Brain microvascular endothelial cell (primary cell): ENCODE data around the gene TRIM29.

Experiments used
- DNase-seq: peaks from one replicate; pipeline ENCODE4 v3.0.0-alpha.2; 2020
- H3K27ac ChIP-seq: fragments of 250-450 bp; sonication (Bioruptor Pico); 2 replicates; pipeline ENCODE4 v1.5.1; 2020; ENCODE audit warnings: mild to moderate bottlenecking, moderate library complexity
- H3K27me3 ChIP-seq: fragments of 250-450 bp; sonication (Bioruptor Pico); replicated peaks from 2 replicates; pipeline ENCODE4 v1.5.1; 2020; ENCODE audit warnings: mild to moderate bottlenecking
- H3K36me3 ChIP-seq: fragments of 250-450 bp; sonication (Bioruptor Pico); replicated peaks from 2 replicates; pipeline ENCODE4 v1.5.1; 2020; ENCODE audit warnings: mild to moderate bottlenecking
- H3K4me3 ChIP-seq: 2 replicates; pipeline ENCODE4 v1.5.1; 2011; ENCODE audit warnings: low read depth, mild to moderate bottlenecking, control low read depth, low read length, moderate library complexity
- in situ Hi-C: cut with HindIII; loops from 2 replicates; pipeline ENCODE4 v1.10.0; 2017; ENCODE audit warnings: low sequenced_read_pairs, low pct_ligation_motif_present
- TF ChIP-seq, protein P1 (sequence below): IDR thresholded peaks from 2 replicates; pipeline ENCODE4 v1.5.1; 2011; ENCODE audit warnings: low read depth, mild to moderate bottlenecking, moderate library complexity, low read length, control low read depth, inconsistent platforms; ENCODE audit errors: missing control alignments

TRIM29 gene

DNA sequence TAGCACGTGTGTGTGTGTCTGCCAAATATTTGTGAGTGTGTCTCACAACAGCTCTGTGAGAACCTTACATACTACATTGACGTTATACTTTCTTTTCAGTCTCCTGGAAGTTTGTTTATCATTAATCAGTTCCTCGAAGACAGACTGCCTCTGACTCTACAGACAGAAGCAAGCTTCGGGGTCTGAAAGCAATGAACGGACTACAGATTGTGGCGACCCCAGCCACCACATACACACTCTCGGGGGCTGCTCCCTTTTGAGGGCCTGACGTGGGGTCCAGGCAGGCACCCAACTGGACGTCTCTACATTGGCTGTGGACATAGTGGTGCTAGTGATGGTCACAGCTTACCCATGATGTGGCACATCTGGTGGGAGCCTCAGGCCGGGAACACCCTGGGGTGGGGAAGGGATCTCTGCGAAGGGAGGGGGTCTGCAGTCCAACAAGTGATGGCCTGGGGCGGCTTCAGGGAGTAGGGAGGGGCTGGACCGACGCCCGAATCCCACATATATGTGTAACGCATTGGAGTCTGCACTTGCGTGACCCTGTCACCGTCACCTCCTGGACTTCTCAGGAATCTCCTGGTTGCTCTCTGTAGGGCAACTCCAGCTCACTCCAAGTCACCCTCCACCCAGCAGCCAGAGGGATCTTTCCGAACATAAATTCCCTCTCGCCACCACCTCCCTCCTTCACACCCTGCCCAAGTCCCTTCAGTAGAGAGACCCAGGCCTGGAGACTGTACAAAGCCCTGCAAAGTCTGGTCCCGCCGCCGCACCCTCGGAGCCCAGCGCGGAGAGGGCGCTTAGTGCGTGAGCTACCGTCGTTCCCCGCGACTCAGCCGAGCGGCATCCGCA, 30.4 kb upstream of the TRIM29 start:
- Histone ChIP-seq H3K36me3 (no peaks in the 10 kb centered on the region), H3K27ac (no peak overlapping the region), H3K27me3 (peaks cover 16% of the 10 kb centered on the region), H3K4me3 (peak overlapping the region; percentile 52)
- in situ Hi-C loops, result no loop called here
- no peak for DNase-seq
- TF ChIP-seq, protein P1, sequence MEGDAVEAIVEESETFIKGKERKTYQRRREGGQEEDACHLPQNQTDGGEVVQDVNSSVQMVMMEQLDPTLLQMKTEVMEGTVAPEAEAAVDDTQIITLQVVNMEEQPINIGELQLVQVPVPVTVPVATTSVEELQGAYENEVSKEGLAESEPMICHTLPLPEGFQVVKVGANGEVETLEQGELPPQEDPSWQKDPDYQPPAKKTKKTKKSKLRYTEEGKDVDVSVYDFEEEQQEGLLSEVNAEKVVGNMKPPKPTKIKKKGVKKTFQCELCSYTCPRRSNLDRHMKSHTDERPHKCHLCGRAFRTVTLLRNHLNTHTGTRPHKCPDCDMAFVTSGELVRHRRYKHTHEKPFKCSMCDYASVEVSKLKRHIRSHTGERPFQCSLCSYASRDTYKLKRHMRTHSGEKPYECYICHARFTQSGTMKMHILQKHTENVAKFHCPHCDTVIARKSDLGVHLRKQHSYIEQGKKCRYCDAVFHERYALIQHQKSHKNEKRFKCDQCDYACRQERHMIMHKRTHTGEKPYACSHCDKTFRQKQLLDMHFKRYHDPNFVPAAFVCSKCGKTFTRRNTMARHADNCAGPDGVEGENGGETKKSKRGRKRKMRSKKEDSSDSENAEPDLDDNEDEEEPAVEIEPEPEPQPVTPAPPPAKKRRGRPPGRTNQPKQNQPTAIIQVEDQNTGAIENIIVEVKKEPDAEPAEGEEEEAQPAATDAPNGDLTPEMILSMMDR, result no peak

DNA sequence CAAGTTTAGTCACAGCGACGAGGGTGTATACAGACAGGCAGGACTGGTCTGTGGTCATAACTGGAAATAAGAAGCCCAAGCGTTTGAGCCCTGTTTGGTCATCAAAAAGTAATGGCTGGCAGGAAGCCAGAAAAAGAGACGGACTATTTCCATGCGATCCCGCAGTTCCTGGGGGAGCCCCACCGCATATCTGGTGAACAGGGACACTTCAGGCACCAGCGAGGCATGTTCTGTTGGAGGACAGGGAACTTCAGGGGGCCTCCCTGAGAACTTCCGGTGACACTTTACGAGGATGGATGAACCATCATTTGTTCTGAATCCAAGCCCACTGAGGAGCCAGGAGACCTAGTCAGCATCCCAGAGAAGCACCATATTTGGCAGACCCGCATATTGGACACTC, 29.7 kb upstream of the TRIM29 start:
- H3K27me3 ChIP-seq, result peaks cover 14% of the 10 kb centered on the region
- in situ Hi-C loops, result no loop called here
- DNase-seq, result no peak

DNA sequence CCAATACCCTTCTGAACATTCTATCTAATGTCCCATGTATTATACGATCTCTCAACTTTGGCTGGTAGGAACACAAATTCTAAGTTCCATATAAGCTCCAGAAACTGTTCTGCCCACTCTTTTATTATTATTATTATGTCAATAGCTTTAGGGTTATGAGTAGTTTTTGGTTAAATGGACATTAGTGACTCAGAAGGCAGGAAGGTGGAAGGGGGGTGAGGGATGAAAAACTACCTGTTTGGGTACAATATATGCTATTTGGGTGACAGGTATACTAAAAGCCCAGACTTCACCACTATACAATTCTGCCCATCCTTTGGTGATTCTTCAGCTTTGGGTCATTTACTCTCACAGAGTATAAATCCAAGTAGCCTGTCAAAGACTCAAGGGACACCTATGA, 22.5 kb upstream of the TRIM29 start:
- peaks cover 5% of the 10 kb centered on the region for H3K27me3 ChIP-seq
- in situ Hi-C loops, result no loop called here
- H3K4me3 ChIP-seq, result no peak overlapping the region
- TF ChIP-seq, protein P1, result no peak
- H3K27ac ChIP-seq, result no peak overlapping the region
- DNase-seq, result no peak
- H3K36me3 ChIP-seq, result no peaks in the 10 kb centered on the region

More for the DNA sequence above, 29.7 kb upstream of the TRIM29 start:
- no peaks in the 10 kb centered on the region for H3K36me3 ChIP-seq
- no peak overlapping the region for H3K27ac ChIP-seq
- TF ChIP-seq, protein P1, result no peak
- H3K4me3 ChIP-seq, result no peak overlapping the region

DNA sequence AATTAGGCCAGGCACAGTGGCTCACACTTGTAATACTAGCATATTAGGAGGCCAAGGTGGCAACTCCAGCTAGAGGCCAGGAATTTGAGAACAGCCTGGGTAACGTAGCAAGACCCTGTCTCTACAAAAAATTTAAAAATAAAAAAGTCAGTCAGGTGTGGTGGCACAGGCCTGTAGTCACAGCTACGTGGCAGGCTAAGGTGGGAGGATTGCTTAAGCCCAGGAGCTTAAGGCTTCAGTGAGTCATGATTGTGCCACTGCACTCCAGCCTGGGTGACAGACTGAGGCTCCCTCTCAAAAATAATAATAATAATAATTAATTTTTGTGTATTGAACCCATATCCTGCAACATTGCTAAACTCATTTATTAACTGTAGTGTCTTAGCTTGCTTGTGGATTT, 15.3 kb upstream of the TRIM29 start:
- Histone ChIP-seq H3K36me3 (no peaks in the 10 kb centered on the region), H3K4me3 (no peak overlapping the region), H3K27ac (no peak overlapping the region), H3K27me3 (peaks cover 4% of the 10 kb centered on the region)
- in situ Hi-C loops, result no loop called here
- TF ChIP-seq, protein P1, result no peak
- DNase-seq, result no peak

DNA sequence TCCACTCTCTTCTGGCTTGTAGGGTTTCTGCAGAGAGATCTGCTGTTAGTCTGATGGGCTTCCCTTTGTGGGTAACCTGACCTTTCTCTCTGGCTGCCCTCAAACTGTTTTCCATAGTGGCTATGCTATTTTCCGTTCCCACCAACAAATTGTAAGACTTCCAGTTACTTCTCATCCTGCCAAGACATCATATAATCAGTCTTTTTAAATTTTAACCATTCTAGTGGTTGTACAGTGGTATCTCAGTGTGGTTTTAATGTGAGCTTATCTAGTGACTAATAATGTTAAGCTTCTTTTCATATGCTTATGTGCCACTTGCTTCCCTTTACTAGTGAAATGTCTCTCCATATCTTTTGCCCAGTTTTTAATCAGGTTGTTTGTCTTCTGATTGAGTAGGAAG, 13.6 kb upstream of the TRIM29 start:
- H3K27me3 ChIP-seq, result peaks cover 10% of the 10 kb centered on the region
- no peak overlapping the region for H3K27ac ChIP-seq
- in situ Hi-C loops, result no loop called here
- H3K36me3 ChIP-seq, result no peaks in the 10 kb centered on the region
- TF ChIP-seq, protein P1, result no peak
- H3K4me3 ChIP-seq, result no peak overlapping the region
- DNase-seq, result peak; percentile 8
